Type B pancreatic cell (in vitro differentiated cells): ENCODE data around the gene TAPBP. TPM values are rescaled to one million over a fixed set of nuclear protein-coding genes. Genes with fewer than 3 reads are reported as not detected.
A peak's percentile ranks its signal among the peaks of the same experiment; 100 is the strongest.

ENCODE experiments used
- DNase-seq: peaks from one replicate; pipeline ENCODE4 v3.0.0; 2021; ENCODE audit warnings: mixed read lengths; ENCODE audit not compliant: unreplicated experiment; ENCODE audit errors: extremely low spot score
- H3K27ac Mint-ChIP-seq: 2 replicates; pipeline ENCODE4 v1.8.0; 2021; ENCODE audit warnings: mild to moderate bottlenecking, mixed read lengths
- H3K27me3 Mint-ChIP-seq: 2 replicates; pipeline ENCODE4 v1.8.0; 2021; ENCODE audit warnings: mixed read lengths
- H3K36me3 Mint-ChIP-seq: 2 replicates; pipeline ENCODE4 v1.8.0; 2021; ENCODE audit warnings: mixed read lengths
- H3K4me1 Mint-ChIP-seq: one replicate; pipeline ENCODE4 v1.8.0; 2021; ENCODE audit warnings: mixed read lengths; ENCODE audit not compliant: unreplicated experiment
- H3K4me3 Mint-ChIP-seq: 2 replicates; pipeline ENCODE4 v1.8.0; 2021; ENCODE audit warnings: mild to moderate bottlenecking, mixed read lengths
- H3K9me3 Mint-ChIP-seq: 2 replicates; pipeline ENCODE4 v1.8.0; 2021; ENCODE audit warnings: mixed read lengths
- CTCF ChIP-seq: fragments of 200-600 bp; sonication (generic); conservative IDR thresholded peaks from 2 replicates; pipeline ENCODE4 v1.5.0; 2021; ENCODE audit warnings: antibody characterized with exemption, mild to moderate bottlenecking
- total RNA-seq: library from RNA; stranded (reverse); gene quantifications from 2 replicates; pipeline ENCODE4 v1.2.1, GENCODE V29; 2021; ENCODE audit warnings: low replicate concordance

Gene TAPBP
- total RNA-seq, 1 donor from 2014 or later, result 71.4 TPM

- Mint-ChIP-seq H3K27ac (peak overlapping the region; percentile 93), H3K27me3 (peaks cover 5% of the 10 kb centered on the region), H3K36me3 (peaks cover 5% of the 10 kb centered on the region), H3K4me1 (peaks cover 24% of the 10 kb centered on the region), H3K9me3 (no peaks in the 10 kb centered on the region), H3K4me3 (peak overlapping the region; percentile 100)
- no peak for TF ChIP-seq CTCF
- DNase-seq, result no peak
Measured at GRCh38 chr6:33312361-33313104, 1.3 kb downstream of the TAPBP start.

- TF ChIP-seq CTCF, result no peak
- Mint-ChIP-seq H3K27ac (no peak overlapping the region), H3K9me3 (no peaks in the 10 kb centered on the region), H3K27me3 (no peaks in the 10 kb centered on the region), H3K36me3 (peaks cover 14% of the 10 kb centered on the region), H3K4me3 (no peak overlapping the region), H3K4me1 (peaks cover 8% of the 10 kb centered on the region)
- DNase-seq, result no peak
Measured at GRCh38 chr6:33306356-33306755, 7.5 kb downstream of the TAPBP start.

- H3K27ac Mint-ChIP-seq, result no peak overlapping the region
- no peak overlapping the region for H3K4me3 Mint-ChIP-seq
- H3K9me3 Mint-ChIP-seq, result no peaks in the 10 kb centered on the region
- DNase-seq, result no peak
- no peak for TF ChIP-seq CTCF
- peaks cover 9% of the 10 kb centered on the region for H3K4me1 Mint-ChIP-seq
- H3K27me3 Mint-ChIP-seq, result no peaks in the 10 kb centered on the region
- peaks cover 14% of the 10 kb centered on the region for H3K36me3 Mint-ChIP-seq
Measured at GRCh38 chr6:33305052-33305451, 8.8 kb downstream of the TAPBP start.

GRCh38 chr6:33304216-33304615, 9.7 kb downstream of the TAPBP start:
- peaks cover 22% of the 10 kb centered on the region for H3K36me3 Mint-ChIP-seq
- no peak for TF ChIP-seq CTCF
- H3K27ac Mint-ChIP-seq, result no peak overlapping the region
- no peaks in the 10 kb centered on the region for H3K9me3 Mint-ChIP-seq
- no peaks in the 10 kb centered on the region for H3K27me3 Mint-ChIP-seq
- no peak for DNase-seq
- peaks cover 16% of the 10 kb centered on the region for H3K4me1 Mint-ChIP-seq
- H3K4me3 Mint-ChIP-seq, result no peak overlapping the region

- Mint-ChIP-seq H3K36me3 (peaks cover 17% of the 10 kb centered on the region), H3K27me3 (peaks cover 3% of the 10 kb centered on the region), H3K9me3 (no peaks in the 10 kb centered on the region), H3K4me1 (peaks cover 16% of the 10 kb centered on the region), H3K4me3 (no peak overlapping the region), H3K27ac (no peak overlapping the region)
- no peak for TF ChIP-seq CTCF
- no peak for DNase-seq
Measured at GRCh38 chr6:33301877-33302276, 12.0 kb downstream of the TAPBP start.
